BE2C (cell line): ENCODE data around the gene KIF5A.

Source experiments
- DNase-seq: peaks from one replicate; pipeline ENCODE4 v3.0.0-alpha.2; 2020
- H3K27me3 ChIP-seq: fragments of 250-450 bp; sonication (Bioruptor Pico); 2 replicates; pipeline ENCODE4 v1.5.1; 2020; ENCODE audit warnings: mild to moderate bottlenecking
- H3K36me3 ChIP-seq: fragments of 250-450 bp; sonication (Bioruptor Pico); 2 replicates; pipeline ENCODE4 v1.5.1; 2020; ENCODE audit warnings: mild to moderate bottlenecking
- H3K4me1 ChIP-seq: fragments of 250-450 bp; sonication (Bioruptor Pico); 2 replicates; pipeline ENCODE4 v1.5.1; 2020
- H3K4me3 ChIP-seq: 2 replicates; pipeline ENCODE4 v1.5.1; 2011; ENCODE audit warnings: low read depth, low read length
- H3K9me3 ChIP-seq: fragments of 250-450 bp; sonication (Bioruptor Pico); 2 replicates; pipeline ENCODE4 v1.5.1; 2020
- TF ChIP-seq, protein P1 (sequence below): IDR thresholded peaks from 2 replicates; pipeline ENCODE4 v1.5.1; 2012; ENCODE audit warnings: mild to moderate bottlenecking, low read depth, low read length

The KIF5A gene

DNA sequence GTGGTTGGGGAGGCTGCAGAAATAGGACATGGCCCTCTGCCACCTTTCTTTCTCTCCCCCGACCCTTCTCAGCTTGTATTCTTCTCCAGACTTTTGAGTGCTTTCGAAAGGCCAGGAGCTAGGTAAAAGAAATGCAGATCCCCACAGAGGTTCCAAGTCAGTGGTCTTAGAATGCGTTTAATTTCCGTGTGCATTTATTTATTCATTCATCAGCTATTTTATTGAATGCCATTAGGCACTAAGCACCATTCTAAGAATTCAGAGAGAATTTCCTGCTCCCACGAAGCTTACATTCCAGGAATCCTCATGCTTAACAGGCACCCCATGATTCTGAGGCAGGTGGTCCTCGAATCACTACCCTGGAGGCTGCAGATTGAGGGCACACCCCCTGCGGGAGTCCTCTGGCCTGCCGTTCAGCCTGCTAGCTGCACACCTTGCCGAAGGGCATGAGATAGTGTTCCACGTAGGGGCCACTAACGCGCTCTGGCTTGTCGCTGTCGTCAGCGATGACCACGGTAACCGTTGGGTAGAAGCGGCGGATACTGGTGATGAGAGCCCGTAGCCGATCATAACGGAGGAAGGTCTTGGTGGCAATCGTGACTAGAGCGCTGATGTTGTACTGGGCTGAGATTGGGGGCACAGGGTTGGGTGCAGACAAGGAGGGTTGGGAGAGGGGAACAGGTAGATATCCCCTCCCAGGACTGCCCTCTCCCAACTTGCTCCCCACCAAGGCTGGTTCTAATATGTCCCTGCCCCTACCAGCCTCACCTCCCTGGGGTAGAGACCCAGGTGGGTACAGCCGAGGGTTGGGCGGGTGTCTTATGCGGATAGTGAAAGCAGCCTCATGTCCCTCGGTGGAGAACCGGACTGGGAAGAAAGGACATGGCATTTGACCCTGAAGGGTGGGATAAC is 78.7 kb downstream of the KIF5A start:
- no peaks in the 10 kb centered on the region for H3K9me3 ChIP-seq
- peaks cover 3% of the 10 kb centered on the region; the same call in 1 of the 2 replicates for H3K36me3 ChIP-seq
- TF ChIP-seq, protein P1, sequence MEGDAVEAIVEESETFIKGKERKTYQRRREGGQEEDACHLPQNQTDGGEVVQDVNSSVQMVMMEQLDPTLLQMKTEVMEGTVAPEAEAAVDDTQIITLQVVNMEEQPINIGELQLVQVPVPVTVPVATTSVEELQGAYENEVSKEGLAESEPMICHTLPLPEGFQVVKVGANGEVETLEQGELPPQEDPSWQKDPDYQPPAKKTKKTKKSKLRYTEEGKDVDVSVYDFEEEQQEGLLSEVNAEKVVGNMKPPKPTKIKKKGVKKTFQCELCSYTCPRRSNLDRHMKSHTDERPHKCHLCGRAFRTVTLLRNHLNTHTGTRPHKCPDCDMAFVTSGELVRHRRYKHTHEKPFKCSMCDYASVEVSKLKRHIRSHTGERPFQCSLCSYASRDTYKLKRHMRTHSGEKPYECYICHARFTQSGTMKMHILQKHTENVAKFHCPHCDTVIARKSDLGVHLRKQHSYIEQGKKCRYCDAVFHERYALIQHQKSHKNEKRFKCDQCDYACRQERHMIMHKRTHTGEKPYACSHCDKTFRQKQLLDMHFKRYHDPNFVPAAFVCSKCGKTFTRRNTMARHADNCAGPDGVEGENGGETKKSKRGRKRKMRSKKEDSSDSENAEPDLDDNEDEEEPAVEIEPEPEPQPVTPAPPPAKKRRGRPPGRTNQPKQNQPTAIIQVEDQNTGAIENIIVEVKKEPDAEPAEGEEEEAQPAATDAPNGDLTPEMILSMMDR: no peak
- no peak overlapping the region for H3K4me3 ChIP-seq
- no peaks in the 10 kb centered on the region; the same call in 1 of the 2 replicates for H3K4me1 ChIP-seq
- H3K27me3 ChIP-seq: no peaks in the 10 kb centered on the region
- no peak for DNase-seq

DNA sequence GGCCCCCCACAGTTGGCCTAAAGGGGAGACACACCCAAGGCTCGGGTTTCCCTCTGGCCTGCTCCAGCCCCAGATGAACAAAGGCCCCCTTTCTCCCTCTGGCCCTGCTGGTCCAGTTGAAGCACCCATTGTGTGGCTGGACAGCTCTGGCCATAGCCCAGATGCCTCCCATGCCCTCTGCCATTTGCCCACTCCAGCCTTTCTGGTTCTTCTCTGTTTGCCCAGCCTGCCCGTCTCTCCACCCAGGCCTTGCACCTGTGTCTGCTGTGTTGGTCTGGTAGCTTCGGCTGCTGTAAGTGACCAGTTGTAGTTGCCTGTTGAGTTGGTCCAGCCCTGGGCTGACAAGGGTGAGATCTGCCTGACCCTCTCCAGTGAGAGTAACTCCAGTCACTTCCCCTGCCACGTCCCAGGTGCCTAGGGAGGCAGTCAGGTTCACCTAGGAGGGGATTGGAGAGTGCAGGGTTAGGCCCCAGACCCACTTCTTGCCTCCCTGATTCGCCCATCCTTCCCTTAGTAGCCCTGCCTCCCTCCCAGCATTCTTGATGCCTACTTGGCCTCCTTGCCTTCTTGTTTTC is 80.1 kb downstream of the KIF5A start:
- no peaks in the 10 kb centered on the region for H3K27me3 ChIP-seq
- H3K9me3 ChIP-seq: no peaks in the 10 kb centered on the region
- H3K4me1 ChIP-seq: no peaks in the 10 kb centered on the region; the same call in 1 of the 2 replicates
- no peak for DNase-seq
- TF ChIP-seq, protein P1: no peak
- no peak overlapping the region for H3K4me3 ChIP-seq
- H3K36me3 ChIP-seq: peaks cover 3% of the 10 kb centered on the region; the same call in 1 of the 2 replicates

DNA sequence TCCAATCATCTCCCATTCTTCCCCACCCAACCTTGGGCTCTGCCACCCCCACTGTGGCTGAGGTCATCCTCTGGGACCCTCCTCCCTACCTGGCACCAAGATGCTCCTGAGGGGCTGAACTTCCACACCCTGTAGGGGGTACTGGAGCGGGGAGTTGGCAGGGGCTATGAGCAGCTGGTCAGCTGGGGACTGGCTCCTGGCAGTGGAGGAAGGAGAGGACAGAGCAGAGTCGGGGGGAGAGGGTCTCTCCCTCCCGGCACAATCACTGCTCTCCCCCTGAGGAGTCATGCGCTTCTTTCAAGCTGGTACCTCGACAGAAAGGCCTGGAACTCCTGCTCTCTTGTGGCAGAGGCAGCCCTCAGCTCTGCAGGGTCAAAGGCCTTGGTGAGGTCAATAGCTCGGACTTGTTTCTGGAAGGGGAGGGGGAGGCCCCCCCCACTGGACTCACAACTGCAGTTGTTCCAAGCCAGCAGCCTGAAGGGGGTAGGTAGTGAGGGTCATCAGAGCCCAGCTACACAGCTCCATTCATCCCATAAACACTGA is 81.1 kb downstream of the KIF5A start:
- no peaks in the 10 kb centered on the region for H3K27me3 ChIP-seq
- DNase-seq: no peak

DNA sequence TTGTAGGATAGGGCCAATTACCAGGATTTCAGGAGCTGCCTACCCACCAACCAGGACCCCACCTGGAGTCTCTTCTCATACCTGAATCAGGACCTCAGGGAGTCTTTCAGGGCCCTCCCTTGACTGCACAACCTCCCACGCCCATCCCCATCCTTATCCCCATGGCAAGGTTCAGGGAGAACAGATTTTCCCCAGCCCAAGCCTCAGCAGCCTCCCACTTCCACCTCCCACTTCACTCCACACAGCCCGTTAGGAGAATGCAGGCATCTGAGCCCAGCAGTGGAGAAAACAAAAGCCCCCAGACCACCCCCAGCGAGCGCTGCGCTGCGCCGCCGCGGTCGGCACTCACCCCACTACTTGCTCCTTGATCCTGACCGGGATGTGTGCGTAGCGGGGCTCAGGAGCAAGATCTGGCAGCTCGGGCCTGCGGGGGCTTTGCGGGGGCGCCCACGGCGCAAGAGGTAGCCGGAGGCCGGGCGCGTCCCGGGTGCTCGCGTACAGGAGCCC is 81.8 kb downstream of the KIF5A start:
- DNase-seq: no peak
- H3K4me3 ChIP-seq: peak overlapping the region; percentile 76
- no peaks in the 10 kb centered on the region; the same call in 1 of the 2 replicates for H3K4me1 ChIP-seq
- TF ChIP-seq, protein P1: no peak
- H3K9me3 ChIP-seq: no peaks in the 10 kb centered on the region
- H3K36me3 ChIP-seq: peaks cover 3% of the 10 kb centered on the region; the same call in 1 of the 2 replicates
- H3K27me3 ChIP-seq: no peaks in the 10 kb centered on the region

More for the DNA sequence above, 81.1 kb downstream of the KIF5A start:
- Histone ChIP-seq H3K4me3 (no peak overlapping the region), H3K36me3 (peaks cover 3% of the 10 kb centered on the region; the same call in 1 of the 2 replicates), H3K4me1 (no peaks in the 10 kb centered on the region; the same call in 1 of the 2 replicates), H3K9me3 (no peaks in the 10 kb centered on the region)
- TF ChIP-seq, protein P1: no peak

DNA sequence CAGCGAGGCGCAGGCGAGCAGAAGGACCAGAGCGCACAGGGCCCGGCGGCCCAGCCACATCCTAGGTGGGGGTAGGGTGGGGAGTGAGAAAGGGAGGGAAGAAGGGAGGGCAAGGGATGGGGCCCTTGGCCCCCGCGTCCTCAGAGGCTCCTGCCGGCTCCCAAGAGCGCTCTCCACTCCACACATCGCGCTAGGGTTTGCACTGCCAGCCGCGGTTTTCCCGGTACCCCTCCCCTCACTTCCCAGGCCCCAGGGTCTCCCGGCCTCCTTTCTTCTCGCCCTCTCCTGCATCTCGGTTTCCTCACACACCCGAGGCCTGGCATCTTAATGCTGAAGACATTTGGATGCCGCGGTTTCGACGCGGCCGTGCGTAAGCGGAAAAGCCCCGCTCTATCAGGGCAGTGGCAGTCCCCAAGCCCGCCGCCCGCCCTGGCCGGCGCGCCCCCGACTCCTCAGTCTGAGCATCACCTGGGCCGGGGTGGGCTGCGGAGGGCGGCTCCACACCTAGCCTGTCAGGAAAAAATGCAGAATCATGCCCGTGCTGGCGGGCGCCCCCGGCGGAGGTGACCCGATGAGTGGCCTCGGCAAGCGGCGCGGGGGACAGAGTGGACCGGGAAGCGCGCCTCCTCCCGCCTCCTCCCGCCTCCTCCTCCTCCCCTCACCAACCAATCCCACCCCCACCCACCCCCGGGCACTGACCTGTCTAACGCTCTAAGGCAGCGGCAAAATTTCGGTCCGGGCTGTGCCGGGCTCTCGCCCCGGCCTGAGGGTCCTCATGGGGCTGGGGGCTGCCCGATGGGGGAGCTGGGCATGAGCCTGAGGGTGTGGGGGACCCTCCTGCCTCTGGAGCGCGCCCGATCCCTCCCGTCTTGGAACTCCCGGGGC is 82.5 kb downstream of the KIF5A start:
- TF ChIP-seq, protein P1: no peak
- no peaks in the 10 kb centered on the region; the same call in 1 of the 2 replicates for H3K4me1 ChIP-seq
- peaks cover 3% of the 10 kb centered on the region; the same call in 1 of the 2 replicates for H3K36me3 ChIP-seq
- H3K9me3 ChIP-seq: no peaks in the 10 kb centered on the region
- peak overlapping the region; percentile 76 for H3K4me3 ChIP-seq
- H3K27me3 ChIP-seq: no peaks in the 10 kb centered on the region
- peak; percentile 52 for DNase-seq
